GM12878 (cell line): Measurements from ENCODE around the gene CDK5RAP1. TPM values are rescaled to one million over a fixed set of nuclear protein-coding genes. Genes with fewer than 3 reads are reported as not detected.

Source experiments
- ATAC-seq: fragments of 200-7000 bp; cut with Tn5 transposase; 3 replicates; pipeline ENCODE4 v1.9.1; 2020; ENCODE audit warnings: mild to moderate bottlenecking, moderate library complexity
- BruUV-seq: library from RNA; stranded (reverse); fragments of 400-500 nt; replicated peaks from 2 replicates; lab custom pipeline; 2021; lab: Mats Ljungman, UMichigan
- CTCF ChIA-PET: fragments of 300-600 bp; sonication (Branson Sonifier 250); formaldehyde crosslinking; extraction: SDS; loops from one replicate; lab custom pipeline; 2021; ENCODE audit warnings: inconsistent platforms; lab: Yijun Ruan, JAX
- POLR2A ChIA-PET: fragments of 350-600 bp; formaldehyde crosslinking; extraction: SDS; loops from one replicate; lab custom pipeline; 2021; ENCODE audit warnings: inconsistent platforms; lab: Charles Lee
- RAD21 ChIA-PET: fragments of 300-600 bp; sonication (Branson Sonifier 250); formaldehyde crosslinking; loops from one replicate; lab custom pipeline; 2023; ENCODE audit warnings: antibody characterized with exemption; ENCODE audit not compliant: unreplicated experiment; lab: Charles Lee
- SMC1A ChIA-PET: fragments of 300-600 bp; sonication (Branson Sonifier 250); formaldehyde crosslinking; loops from one replicate; lab custom pipeline; 2023; ENCODE audit not compliant: unreplicated experiment, uncharacterized antibody; lab: Charles Lee
- DNase-seq: peaks from one replicate; pipeline ENCODE4 v3.0.0-alpha.2; 2011; ENCODE audit warnings: low read depth, low spot score
- FAIRE-seq: peaks from 3 replicates; lab custom pipeline; 2011; peaks lifted over from hg19 to GRCh38; lab: Jason Lieb, UNC
- H2AFZ ChIP-seq: 2 replicates; pipeline ENCODE4 v1.6.0; 2011; ENCODE audit warnings: low read depth, low read length, control low read depth; ENCODE audit not compliant: control insufficient read depth
- H3K27ac ChIP-seq: 2 replicates; pipeline ENCODE4 v1.5.1; 2011; ENCODE audit warnings: control low read depth; ENCODE audit not compliant: control insufficient read depth, insufficient read depth
- H3K27me3 ChIP-seq, 2 experiments: replicated peaks in 1 of 2; 2 replicates each; pipeline versions ENCODE4 v1.6.0 to v1.6.1; 2011; ENCODE audit warnings: low read length in 1 of 2; ENCODE audit not compliant: control insufficient read depth in 2 of 2, insufficient read depth in 2 of 2
- H3K36me3 ChIP-seq, 2 experiments: 2 replicates each; pipeline ENCODE4 v1.5.1; 2011; ENCODE audit warnings: low read length in 1 of 2; ENCODE audit not compliant: control insufficient read depth in 2 of 2, insufficient read depth in 2 of 2
- H3K4me1 ChIP-seq: 2 replicates; pipeline ENCODE4 v1.6.1; 2011; ENCODE audit warnings: mild to moderate bottlenecking, low read length, moderate library complexity, mixed read lengths; ENCODE audit not compliant: control insufficient read depth, insufficient read depth
- H3K4me2 ChIP-seq: 2 replicates; pipeline ENCODE4 v1.6.0; 2011; ENCODE audit warnings: control low read depth; ENCODE audit not compliant: control insufficient read depth, insufficient read depth
- H3K4me3 ChIP-seq: fragments of 200-600 bp; sonication (generic); 2 replicates; pipeline ENCODE4 v1.5.1; 2016
- H3K79me2 ChIP-seq: 2 replicates; pipeline ENCODE4 v1.6.0; 2011; ENCODE audit warnings: low read length; ENCODE audit not compliant: control insufficient read depth, insufficient read depth
- H3K9ac ChIP-seq: 2 replicates; pipeline ENCODE4 v1.8.0; 2011; ENCODE audit warnings: low read length, control low read depth, mixed read lengths; ENCODE audit not compliant: control insufficient read depth, insufficient read depth
- H3K9me3 ChIP-seq: replicated peaks from 3 replicates; pipeline ENCODE4 v1.5.1; 2011; ENCODE audit warnings: mild to moderate bottlenecking, low read length; ENCODE audit not compliant: control insufficient read depth, insufficient read depth
- H4K20me1 ChIP-seq: 2 replicates; pipeline ENCODE4 v1.6.0; 2011; ENCODE audit not compliant: control insufficient read depth, insufficient read depth
- ATF7 ChIP-seq: fragments of 450-650 bp; IDR thresholded peaks from 2 replicates; pipeline ENCODE4 v1.6.1; 2016; ENCODE audit warnings: low read depth, mild to moderate bottlenecking
- CBX5 ChIP-seq: sonication (generic); IDR thresholded peaks from 2 replicates; pipeline ENCODE4 v1.6.1; 2016; ENCODE audit warnings: low read depth, moderate library complexity, mild to moderate bottlenecking, inconsistent platforms
- JUNB ChIP-seq: IDR thresholded peaks from 2 replicates; pipeline ENCODE4 v1.6.1; 2016; ENCODE audit warnings: antibody characterized with exemption, mild to moderate bottlenecking
- KDM1A ChIP-seq: fragments of 200-600 bp; sonication (generic); IDR thresholded peaks from 2 replicates; pipeline ENCODE4 v1.6.1; 2016; ENCODE audit warnings: borderline replicate concordance
- MEF2A ChIP-seq: IDR thresholded peaks from 2 replicates; pipeline ENCODE4 v1.6.1; 2011; ENCODE audit warnings: low read depth, mild to moderate bottlenecking, low read length, moderate library complexity; ENCODE audit not compliant: insufficient read depth
- NR2C2 ChIP-seq: IDR thresholded peaks from 2 replicates; pipeline ENCODE4 v1.6.1; 2011; ENCODE audit warnings: borderline replicate concordance, low read depth; ENCODE audit not compliant: control insufficient read depth, insufficient read length
- NRF1 ChIP-seq: conservative IDR thresholded peaks from 2 replicates; pipeline ENCODE4 v1.6.1; 2011; ENCODE audit warnings: mild to moderate bottlenecking, low read depth, low read length, improper control_type of control experiment
- PAX8 ChIP-seq: fragments of 450-650 bp; IDR thresholded peaks from 2 replicates; pipeline ENCODE4 v1.6.1; 2017; ENCODE audit warnings: mild to moderate bottlenecking, moderate library complexity
- POLR2AphosphoS5 ChIP-seq: IDR thresholded peaks from 2 replicates; pipeline ENCODE4 v1.6.1; 2011; ENCODE audit warnings: mild to moderate bottlenecking, low read length, inconsistent platforms
- RAD51 ChIP-seq: fragments of 450-650 bp; IDR thresholded peaks from 2 replicates; pipeline ENCODE4 v1.6.1; 2016; ENCODE audit warnings: moderate library complexity, mild to moderate bottlenecking, inconsistent platforms
- SIN3A ChIP-seq: IDR thresholded peaks from 2 replicates; pipeline ENCODE4 v1.6.1; 2012; ENCODE audit warnings: low read depth, low read length, improper control_type of control experiment
- SMC3 ChIP-seq: IDR thresholded peaks from 2 replicates; pipeline ENCODE4 v1.6.1; 2011; ENCODE audit warnings: low read length, improper control_type of control experiment, borderline replicate concordance
- TCF12 ChIP-seq: IDR thresholded peaks from 2 replicates; pipeline ENCODE4 v1.6.1; 2011; ENCODE audit warnings: low read depth, mild to moderate bottlenecking, low read length
- TCF3 ChIP-seq: IDR thresholded peaks from 2 replicates; pipeline ENCODE4 v1.6.1; 2012; ENCODE audit warnings: low read depth, mild to moderate bottlenecking, low read length, borderline replicate concordance; ENCODE audit not compliant: insufficient read depth
- ZNF207 ChIP-seq: fragments of 450-650 bp; IDR thresholded peaks from 2 replicates; pipeline ENCODE4 v1.6.1; 2014; ENCODE audit warnings: antibody characterized with exemption, mild to moderate bottlenecking, borderline replicate concordance
- ZSCAN29 ChIP-seq: fragments of 450-650 bp; IDR thresholded peaks from 2 replicates; pipeline ENCODE4 v1.6.1; 2017; ENCODE audit warnings: mild to moderate bottlenecking, moderate library complexity
- WGBS: methylation state at CpG from one replicate; pipeline ENCODE4 v1.1.6; 2016; ENCODE audit warnings: low lambda C conversion rate; ENCODE audit not compliant: insufficient replicate concordance, insufficient coverage; ENCODE audit errors: missing lambda C conversion rate; 5-methylcytosine and 5-hydroxymethylcytosine counted together
- in situ Hi-C: fragments of 300-500 bp; cut with MboI; formaldehyde crosslinking; loops from 9 replicates; pipeline ENCODE4 v1.14.3; 2018; ENCODE audit warnings: mixed read lengths
- intact Hi-C: fragments of 100-400 bp; cut with micrococcal nuclease; formaldehyde crosslinking; loops from one replicate; pipeline ENCODE4 v1.14.2; 2022; ENCODE audit not compliant: unreplicated experiment
- polyA plus RNA-seq, 11 experiments: library from polyadenylated mRNA; depleted of rRNA in 4 of 11; unstranded in 6 of 11; stranded (reverse) in 5 of 11; fragments of >200 nt; fragmentation: Nextera tagmentation in 4 of 11; fragmentation: Illumina TruSeq in 1 of 11; extraction: Ambion mirVana in 4 of 11; extraction: Trizol in 1 of 11; gene quantifications; 1 replicate in 1 of 11; 2 replicates in 10 of 11; pipeline versions ENCODE4 v1.2.1 to v1.2.3, GENCODE V29; 2011 to 2016; ENCODE audit warnings: inconsistent platforms in 2 of 11, missing spikeins in 2 of 11, low read depth in 1 of 11
- total RNA-seq, 4 experiments: library from RNA; depleted of rRNA in 3 of 4; stranded (reverse); fragments of >200 nt in 3 of 4; fragmentation: Illumina TruSeq in 1 of 4; extraction: Trizol in 1 of 4; gene quantifications; 2 replicates each; pipeline versions ENCODE4 v1.2.1 to v1.2.3, GENCODE V29; 2013 to 2021
- TF ChIP-seq, protein P1 (sequence below): fragments of 450-650 bp; IDR thresholded peaks from 2 replicates; pipeline ENCODE4 v1.6.1; 2017; ENCODE audit warnings: mild to moderate bottlenecking, low read depth, inconsistent platforms; ENCODE audit not compliant: poor library complexity, severe bottlenecking
- TF ChIP-seq, protein P2 (sequence below): fragments of 450-650 bp; IDR thresholded peaks from 2 replicates; pipeline ENCODE4 v1.6.1; 2017; ENCODE audit warnings: mild to moderate bottlenecking, moderate library complexity

The CDK5RAP1 gene
- total and polyA plus RNA-seq, 10 of the 15 experiments (the other 5 are each of a cell fraction or from before 2014, with no cell fraction given): 30.4 to 67.6 (median 38.8) TPM

GRCh38 chr20:33450867-33451266 is 49.5 kb upstream of the CDK5RAP1 start:
- Histone ChIP-seq H3K4me3 (no peak overlapping the region), H3K27me3 (no peaks in the 10 kb centered on the region), H3K9me3 (no peaks in the 10 kb centered on the region; the same call in 2 of the 3 replicates), H3K4me2 (no peak overlapping the region), H3K36me3 (no peaks in the 10 kb centered on the region), H3K79me2 (no peaks in the 10 kb centered on the region), H2AFZ (no peak overlapping the region), H3K4me1 (no peaks in the 10 kb centered on the region), H4K20me1 (no peaks in the 10 kb centered on the region; the same call in 1 of the 2 replicates), H3K27ac (no peak overlapping the region), H3K9ac (no peak overlapping the region)
- ATAC-seq: no peak
- WGBS: 24% methylated on average over 4 of the region's 4 CpGs
- ChIA-PET CTCF (no interaction called here), POLR2A (no interaction called here), RAD21 (interaction anchor here (1.7 kb wide), 1 partner anchor 661 kb away, joined by 3 read pairs; the partner anchor contains the start of gene EIF2S2), SMC1A (interaction anchor here (1.3 kb wide), 1 partner anchor 10 kb away, joined by 3 read pairs; no protein-coding TSS in a partner anchor)
- in situ Hi-C loops: loop anchor here (5.0 kb wide), 1 partner anchor 201 kb away; no protein-coding TSS in a partner anchor
- no peak for DNase-seq
- intact Hi-C loops: no loop called here
- FAIRE-seq: no peak
- no TSS peak for BruUV-seq
- TF ChIP-seq MEF2A: no peak
- TF ChIP-seq ZSCAN29: no peak
- no peak for TF ChIP-seq CBX5
- no peak for TF ChIP-seq POLR2AphosphoS5
- TF ChIP-seq, protein P1, sequence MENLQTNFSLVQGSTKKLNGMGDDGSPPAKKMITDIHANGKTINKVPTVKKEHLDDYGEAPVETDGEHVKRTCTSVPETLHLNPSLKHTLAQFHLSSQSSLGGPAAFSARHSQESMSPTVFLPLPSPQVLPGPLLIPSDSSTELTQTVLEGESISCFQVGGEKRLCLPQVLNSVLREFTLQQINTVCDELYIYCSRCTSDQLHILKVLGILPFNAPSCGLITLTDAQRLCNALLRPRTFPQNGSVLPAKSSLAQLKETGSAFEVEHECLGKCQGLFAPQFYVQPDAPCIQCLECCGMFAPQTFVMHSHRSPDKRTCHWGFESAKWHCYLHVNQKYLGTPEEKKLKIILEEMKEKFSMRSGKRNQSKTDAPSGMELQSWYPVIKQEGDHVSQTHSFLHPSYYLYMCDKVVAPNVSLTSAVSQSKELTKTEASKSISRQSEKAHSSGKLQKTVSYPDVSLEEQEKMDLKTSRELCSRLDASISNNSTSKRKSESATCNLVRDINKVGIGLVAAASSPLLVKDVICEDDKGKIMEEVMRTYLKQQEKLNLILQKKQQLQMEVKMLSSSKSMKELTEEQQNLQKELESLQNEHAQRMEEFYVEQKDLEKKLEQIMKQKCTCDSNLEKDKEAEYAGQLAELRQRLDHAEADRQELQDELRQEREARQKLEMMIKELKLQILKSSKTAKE: no peak
- no peak for TF ChIP-seq RAD51
- no peak for TF ChIP-seq SIN3A
- no peak for TF ChIP-seq TCF12
- TF ChIP-seq TCF3: no peak
- no peak for TF ChIP-seq SMC3
- no peak for TF ChIP-seq JUNB
- TF ChIP-seq, protein P2, sequence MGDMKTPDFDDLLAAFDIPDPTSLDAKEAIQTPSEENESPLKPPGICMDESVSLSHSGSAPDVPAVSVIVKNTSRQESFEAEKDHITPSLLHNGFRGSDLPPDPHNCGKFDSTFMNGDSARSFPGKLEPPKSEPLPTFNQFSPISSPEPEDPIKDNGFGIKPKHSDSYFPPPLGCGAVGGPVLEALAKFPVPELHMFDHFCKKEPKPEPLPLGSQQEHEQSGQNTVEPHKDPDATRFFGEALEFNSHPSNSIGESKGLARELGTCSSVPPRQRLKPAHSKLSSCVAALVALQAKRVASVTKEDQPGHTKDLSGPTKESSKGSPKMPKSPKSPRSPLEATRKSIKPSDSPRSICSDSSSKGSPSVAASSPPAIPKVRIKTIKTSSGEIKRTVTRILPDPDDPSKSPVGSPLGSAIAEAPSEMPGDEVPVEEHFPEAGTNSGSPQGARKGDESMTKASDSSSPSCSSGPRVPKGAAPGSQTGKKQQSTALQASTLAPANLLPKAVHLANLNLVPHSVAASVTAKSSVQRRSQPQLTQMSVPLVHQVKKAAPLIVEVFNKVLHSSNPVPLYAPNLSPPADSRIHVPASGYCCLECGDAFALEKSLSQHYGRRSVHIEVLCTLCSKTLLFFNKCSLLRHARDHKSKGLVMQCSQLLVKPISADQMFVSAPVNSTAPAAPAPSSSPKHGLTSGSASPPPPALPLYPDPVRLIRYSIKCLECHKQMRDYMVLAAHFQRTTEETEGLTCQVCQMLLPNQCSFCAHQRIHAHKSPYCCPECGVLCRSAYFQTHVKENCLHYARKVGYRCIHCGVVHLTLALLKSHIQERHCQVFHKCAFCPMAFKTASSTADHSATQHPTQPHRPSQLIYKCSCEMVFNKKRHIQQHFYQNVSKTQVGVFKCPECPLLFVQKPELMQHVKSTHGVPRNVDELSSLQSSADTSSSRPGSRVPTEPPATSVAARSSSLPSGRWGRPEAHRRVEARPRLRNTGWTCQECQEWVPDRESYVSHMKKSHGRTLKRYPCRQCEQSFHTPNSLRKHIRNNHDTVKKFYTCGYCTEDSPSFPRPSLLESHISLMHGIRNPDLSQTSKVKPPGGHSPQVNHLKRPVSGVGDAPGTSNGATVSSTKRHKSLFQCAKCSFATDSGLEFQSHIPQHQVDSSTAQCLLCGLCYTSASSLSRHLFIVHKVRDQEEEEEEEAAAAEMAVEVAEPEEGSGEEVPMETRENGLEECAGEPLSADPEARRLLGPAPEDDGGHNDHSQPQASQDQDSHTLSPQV: no peak
- no peak for TF ChIP-seq KDM1A
- no peak for TF ChIP-seq PAX8
- no peak for TF ChIP-seq NRF1
- TF ChIP-seq NR2C2: no peak
- no peak for TF ChIP-seq ZNF207
- TF ChIP-seq ATF7: no peak
